SJSA1 (cell line): ENCODE results near the gene DOCK3. TPM values are rescaled to one million over a fixed set of nuclear protein-coding genes. Genes with fewer than 3 reads are reported as not detected.
A peak's percentile ranks its signal among the peaks of the same experiment; 100 is the strongest.
"Not testable (repeated sequence)": the region's sequence is repeated elsewhere in the genome, so short reads cannot be mapped to it uniquely, and the experiment has no call there.

Experiments
- DNase-seq, 2 experiments: peaks; one replicate each; pipeline ENCODE4 v3.0.0-alpha.2; 2015 to 2020; ENCODE audit warnings: low spot score in 2 of 2, low read depth in 1 of 2
- H3K27ac ChIP-seq: fragments of 250-450 bp; sonication (Bioruptor Pico); 2 replicates; pipeline ENCODE4 v1.5.1; 2020; ENCODE audit warnings: mild to moderate bottlenecking, moderate library complexity
- H3K27me3 ChIP-seq: fragments of 250-450 bp; sonication (Bioruptor Pico); replicated peaks from 2 replicates; pipeline ENCODE4 v1.5.1; 2020; ENCODE audit warnings: mild to moderate bottlenecking, moderate library complexity
- H3K36me3 ChIP-seq: fragments of 250-450 bp; sonication (Bioruptor Pico); 2 replicates; pipeline ENCODE4 v1.5.1; 2020; ENCODE audit warnings: mild to moderate bottlenecking
- H3K4me1 ChIP-seq: fragments of 250-450 bp; sonication (Bioruptor Pico); replicated peaks from 2 replicates; pipeline ENCODE4 v1.6.1; 2021; ENCODE audit warnings: mild to moderate bottlenecking
- H3K4me3 ChIP-seq: fragments of 250-450 bp; sonication (Bioruptor Pico); 2 replicates; pipeline ENCODE4 v1.5.1; 2020; ENCODE audit warnings: mild to moderate bottlenecking
- H3K9me3 ChIP-seq: fragments of 250-450 bp; sonication (Bioruptor Pico); replicated peaks from 2 replicates; pipeline ENCODE4 v1.5.1; 2020; ENCODE audit warnings: mild to moderate bottlenecking
- total RNA-seq: library from RNA; depleted of rRNA; stranded (reverse); fragments of >200 nt; shearing (Covaris generic); gene quantifications from 2 replicates; pipeline ENCODE4 v1.2.3, GENCODE V29; 2014

Gene DOCK3
- total RNA-seq, 1 experiment from 2014 or later: 0.29 TPM

- no peak overlapping the region for H3K4me3 ChIP-seq
- no peaks in the 10 kb centered on the region for H3K9me3 ChIP-seq
- H3K27me3 ChIP-seq: no peaks in the 10 kb centered on the region
- no peaks in the 10 kb centered on the region for H3K36me3 ChIP-seq
- H3K4me1 ChIP-seq: no peaks in the 10 kb centered on the region
- DNase-seq: no peak
- H3K27ac ChIP-seq: no peak overlapping the region
Observed at GRCh38 chr3:50657407-50657806, 17.3 kb upstream of the DOCK3 start.

- Histone ChIP-seq H3K27ac (no peak overlapping the region), H3K36me3 (no peaks in the 10 kb centered on the region), H3K4me1 (no peaks in the 10 kb centered on the region), H3K9me3 (no peaks in the 10 kb centered on the region), H3K4me3 (no peak overlapping the region), H3K27me3 (no peaks in the 10 kb centered on the region)
- DNase-seq: no peak
Observed at GRCh38 chr3:50657816-50658215, 16.9 kb upstream of the DOCK3 start.

GRCh38 chr3:50658416-50658815 lies 16.3 kb upstream of the DOCK3 start:
- Histone ChIP-seq H3K4me1 (no peaks in the 10 kb centered on the region), H3K27me3 (no peaks in the 10 kb centered on the region), H3K27ac (no peak overlapping the region), H3K4me3 (no peak overlapping the region), H3K36me3 (no peaks in the 10 kb centered on the region), H3K9me3 (no peaks in the 10 kb centered on the region)
- DNase-seq: no peak

GRCh38 chr3:50658831-50659230 lies 15.9 kb upstream of the DOCK3 start:
- Histone ChIP-seq H3K27ac (no peak overlapping the region), H3K27me3 (no peaks in the 10 kb centered on the region), H3K9me3 (no peaks in the 10 kb centered on the region), H3K4me1 (no peaks in the 10 kb centered on the region), H3K4me3 (no peak overlapping the region), H3K36me3 (no peaks in the 10 kb centered on the region)
- no peak for DNase-seq

GRCh38 chr3:50660386-50660785 lies 14.3 kb upstream of the DOCK3 start:
- Histone ChIP-seq H3K4me1 (no peaks in the 10 kb centered on the region), H3K4me3 (no peak overlapping the region), H3K27me3 (no peaks in the 10 kb centered on the region), H3K9me3 (no peaks in the 10 kb centered on the region), H3K27ac (no peak overlapping the region), H3K36me3 (no peaks in the 10 kb centered on the region)
- no peak for DNase-seq

GRCh38 chr3:50661321-50661837 lies 13.3 kb upstream of the DOCK3 start:
- DNase-seq: no peak
- Histone ChIP-seq H3K4me3 (no peak overlapping the region), H3K27me3 (0 out of 2 replicates have a peak, but pooled peaks cover 1% of the 10 kb centered on the region), H3K27ac (no peak overlapping the region), H3K4me1 (no peaks in the 10 kb centered on the region), H3K9me3 (no peaks in the 10 kb centered on the region), H3K36me3 (no peaks in the 10 kb centered on the region)

- Histone ChIP-seq H3K27ac (no peak overlapping the region), H3K4me1 (no peaks in the 10 kb centered on the region), H3K27me3 (0 out of 2 replicates have a peak, but pooled peaks cover 3% of the 10 kb centered on the region), H3K4me3 (no peak overlapping the region), H3K9me3 (no peaks in the 10 kb centered on the region), H3K36me3 (no peaks in the 10 kb centered on the region)
- no peak for DNase-seq
Observed at GRCh38 chr3:50662408-50662807, 12.3 kb upstream of the DOCK3 start.

GRCh38 chr3:50665081-50665840 lies 9.5 kb upstream of the DOCK3 start:
- Histone ChIP-seq H3K4me1 (no peaks in the 10 kb centered on the region), H3K27ac (no peak overlapping the region), H3K27me3 (peaks cover 5% of the 10 kb centered on the region; the same call in 1 of the 2 replicates), H3K36me3 (no peaks in the 10 kb centered on the region), H3K4me3 (no peak overlapping the region), H3K9me3 (no peaks in the 10 kb centered on the region)
- no peak for DNase-seq

GRCh38 chr3:50665841-50666115 lies 8.9 kb upstream of the DOCK3 start:
- H3K27me3 ChIP-seq, H3K4me1 ChIP-seq, H3K9me3 ChIP-seq, H3K36me3 ChIP-seq, DNase-seq, H3K4me3 ChIP-seq, H3K27ac ChIP-seq: not testable (repeated sequence)

- Histone ChIP-seq H3K4me1 (peaks cover 13% of the 10 kb centered on the region), H3K27me3 (peaks cover 8% of the 10 kb centered on the region), H3K27ac (no peak overlapping the region), H3K9me3 (no peaks in the 10 kb centered on the region), H3K36me3 (no peaks in the 10 kb centered on the region), H3K4me3 (no peak overlapping the region)
- DNase-seq: no peak
Observed at GRCh38 chr3:50666837-50667236, 7.9 kb upstream of the DOCK3 start.

GRCh38 chr3:50671331-50671730 lies 3.4 kb upstream of the DOCK3 start:
- Histone ChIP-seq H3K9me3 (no peaks in the 10 kb centered on the region; the same call in 1 of the 2 replicates), H3K4me3 (no peak overlapping the region), H3K27me3 (peaks cover 47% of the 10 kb centered on the region), H3K36me3 (no peaks in the 10 kb centered on the region), H3K27ac (no peak overlapping the region), H3K4me1 (peaks cover 26% of the 10 kb centered on the region)
- DNase-seq: peak; percentile 77

- Histone ChIP-seq H3K27ac (no peak overlapping the region), H3K9me3 (no peaks in the 10 kb centered on the region; the same call in 1 of the 2 replicates), H3K4me3 (no peak overlapping the region), H3K4me1 (peaks cover 26% of the 10 kb centered on the region), H3K27me3 (peaks cover 56% of the 10 kb centered on the region), H3K36me3 (no peaks in the 10 kb centered on the region)
- DNase-seq: no peak
Observed at GRCh38 chr3:50672656-50673055, 2.1 kb upstream of the DOCK3 start.

GRCh38 chr3:50673931-50674330 lies 796 bp upstream of the DOCK3 start:
- H3K9me3 ChIP-seq: no peaks in the 10 kb centered on the region; the same call in 1 of the 2 replicates
- H3K4me1 ChIP-seq: peaks cover 26% of the 10 kb centered on the region
- peaks cover 65% of the 10 kb centered on the region for H3K27me3 ChIP-seq
- no peak for DNase-seq
- H3K36me3 ChIP-seq: no peaks in the 10 kb centered on the region
- H3K4me3 ChIP-seq: no peak overlapping the region
- no peak overlapping the region for H3K27ac ChIP-seq

- H3K36me3 ChIP-seq: no peaks in the 10 kb centered on the region
- no peaks in the 10 kb centered on the region; the same call in 1 of the 2 replicates for H3K9me3 ChIP-seq
- DNase-seq: no peak
- peaks cover 73% of the 10 kb centered on the region for H3K27me3 ChIP-seq
- peaks cover 26% of the 10 kb centered on the region for H3K4me1 ChIP-seq
- no peak overlapping the region for H3K27ac ChIP-seq
- H3K4me3 ChIP-seq: peak overlapping the region; percentile 21
Observed at GRCh38 chr3:50675179-50676030, 678 bp downstream of the DOCK3 start.
